DND-41 (cell line): ENCODE results near the gene ZER1.

Experiments used
- ATAC-seq: fragments of 200-7000 bp; cut with Tn5 transposase; 3 replicates; pipeline ENCODE4 v1.9.1; 2021; ENCODE audit warnings: low read depth; ENCODE audit not compliant: insufficient read depth
- DNase-seq: peaks from one replicate; pipeline ENCODE4 v3.0.0-alpha.2; 2020
- H2AFZ ChIP-seq: 2 replicates; pipeline ENCODE4 v1.6.0; 2012; ENCODE audit warnings: low read depth, low read length
- H3K27ac ChIP-seq: 2 replicates; pipeline ENCODE4 v1.5.1; 2012; ENCODE audit warnings: low read length, inconsistent platforms
- H3K27me3 ChIP-seq: fragments of 200-600 bp; sonication (generic); 2 replicates; pipeline ENCODE4 v1.6.0; 2012; ENCODE audit warnings: low read length, mild to moderate bottlenecking, inconsistent platforms; ENCODE audit not compliant: insufficient read depth, poor library complexity
- H3K36me3 ChIP-seq: 2 replicates; pipeline ENCODE4 v1.5.1; 2012; ENCODE audit warnings: low read length, inconsistent platforms; ENCODE audit not compliant: insufficient read depth
- H3K4me1 ChIP-seq: 2 replicates; pipeline ENCODE4 v1.5.1; 2012; ENCODE audit warnings: mild to moderate bottlenecking, low read length; ENCODE audit not compliant: insufficient read depth
- H3K4me2 ChIP-seq: 2 replicates; pipeline ENCODE4 v1.6.0; 2012; ENCODE audit warnings: mild to moderate bottlenecking, moderate library complexity, low read length, inconsistent platforms; ENCODE audit not compliant: insufficient read depth
- H3K4me3 ChIP-seq, 2 experiments: fragments of 200-600 bp in 1 of 2; shearing (Covaris generic) in 1 of 2; 2 replicates each; pipeline ENCODE4 v1.5.1; 2012 to 2016; ENCODE audit warnings: inconsistent platforms in 2 of 2, low read length in 2 of 2, mild to moderate bottlenecking in 2 of 2, low read depth in 1 of 2, moderate library complexity in 1 of 2
- H3K79me2 ChIP-seq: 2 replicates; pipeline ENCODE4 v1.6.0; 2012; ENCODE audit warnings: low read length, inconsistent platforms; ENCODE audit not compliant: insufficient read depth
- H3K9ac ChIP-seq: 2 replicates; pipeline ENCODE4 v1.6.0; 2012; ENCODE audit warnings: low read depth, mild to moderate bottlenecking, inconsistent platforms, low read length, moderate library complexity
- H3K9me3 ChIP-seq: 2 replicates; pipeline ENCODE4 v1.5.1; 2012; ENCODE audit warnings: low read length, moderate library complexity, mild to moderate bottlenecking, inconsistent platforms; ENCODE audit not compliant: insufficient read depth, severe bottlenecking
- H4K20me1 ChIP-seq: 2 replicates; pipeline ENCODE4 v1.6.0; 2012; ENCODE audit warnings: low read length; ENCODE audit not compliant: insufficient read depth
- CTCF ChIP-seq: IDR thresholded peaks from 2 replicates; pipeline ENCODE4 v1.5.1; 2012; ENCODE audit warnings: borderline replicate concordance, low read length, moderate library complexity, mild to moderate bottlenecking; ENCODE audit not compliant: poor library complexity, severe bottlenecking; ENCODE audit errors: extremely low read depth
- EZH2 ChIP-seq: IDR thresholded peaks from 3 replicates; pipeline ENCODE4 v1.6.1; 2012; ENCODE audit warnings: borderline replicate concordance, low read depth, mild to moderate bottlenecking, moderate library complexity, low read length, inconsistent platforms; ENCODE audit not compliant: severe bottlenecking

Gene ZER1

GRCh38 chr9:128718047-128718446 lies 53.7 kb downstream of the ZER1 start:
- DNase-seq (no peak), ATAC-seq (no peak)
- H3K4me3 ChIP-seq: no peak overlapping the region
- no peaks in the 10 kb centered on the region for H3K9me3 ChIP-seq
- no peaks in the 10 kb centered on the region for H4K20me1 ChIP-seq
- H3K27ac ChIP-seq: no peak overlapping the region
- no peaks in the 10 kb centered on the region for H3K27me3 ChIP-seq
- H2AFZ ChIP-seq: no peak overlapping the region
- H3K36me3 ChIP-seq: peaks cover 28% of the 10 kb centered on the region
- no peak overlapping the region for H3K4me2 ChIP-seq
- H3K79me2 ChIP-seq: peaks cover 3% of the 10 kb centered on the region; the same call in 1 of the 2 replicates
- H3K4me1 ChIP-seq: peaks cover 9% of the 10 kb centered on the region
- TF ChIP-seq CTCF (no peak), EZH2 (no peak)
- H3K9ac ChIP-seq: no peak overlapping the region

- H3K36me3 ChIP-seq: peaks cover 24% of the 10 kb centered on the region
Observed at GRCh38 chr9:128716581-128717254, 55.0 kb downstream of the ZER1 start.

GRCh38 chr9:128715436-128715750 lies 56.3 kb downstream of the ZER1 start:
- ATAC-seq (no peak), DNase-seq (no peak)
- Histone ChIP-seq H3K9me3 (no peaks in the 10 kb centered on the region), H3K27me3 (no peaks in the 10 kb centered on the region), H3K9ac (no peak overlapping the region), H4K20me1 (no peaks in the 10 kb centered on the region), H3K4me1 (no peaks in the 10 kb centered on the region), H3K4me3 (no peak overlapping the region), H3K27ac (no peak overlapping the region), H3K36me3 (peaks cover 16% of the 10 kb centered on the region), H3K4me2 (no peak overlapping the region), H3K79me2 (no peaks in the 10 kb centered on the region), H2AFZ (no peak overlapping the region)
- TF ChIP-seq CTCF (no peak), EZH2 (no peak)

More at GRCh38 chr9:128716581-128717254, 55.0 kb downstream of the ZER1 start:
- no peak overlapping the region for H3K4me2 ChIP-seq
- ATAC-seq: no peak
- no peak for TF ChIP-seq CTCF
- H3K27me3 ChIP-seq: no peaks in the 10 kb centered on the region
- no peaks in the 10 kb centered on the region for H3K4me1 ChIP-seq
- H3K27ac ChIP-seq: no peak overlapping the region
- H3K9me3 ChIP-seq: no peaks in the 10 kb centered on the region
- H4K20me1 ChIP-seq: no peaks in the 10 kb centered on the region
- H3K4me3 ChIP-seq: no peak overlapping the region
- H3K9ac ChIP-seq: no peak overlapping the region
- no peaks in the 10 kb centered on the region for H3K79me2 ChIP-seq
- H2AFZ ChIP-seq: no peak overlapping the region
- no peak for DNase-seq
